ENCODE results near the gene SNRNP25.

GRCh38 chr16:74747-75334 is 21.2 kb downstream of the SNRNP25 start:
- TF ChIP-seq CTCF (IDR thresholded peaks at IDR 0.05; ENCODE audit: insufficient read depth, low read length, poor library complexity, severe bottlenecking): no peak
- TF ChIP-seq EZH2phosphoT487 (conservative IDR thresholded peaks at IDR 0.05; ENCODE audit: low read length): no peak

All from SU-DHL-6 (cell line).